HG03558 (cell line): ENCODE measurements around the gene UBC.
"Not testable (repeated sequence)": the region's sequence is repeated elsewhere in the genome, so short reads cannot be mapped to it uniquely, and the experiment has no call there.

Experiments
- ATAC-seq: cut with Tn5 transposase; IDR thresholded peaks from one replicate; pipeline ENCODE4 v1.9.1; 2021; ENCODE audit warnings: moderate number of reproducible peaks; ENCODE audit not compliant: unreplicated experiment; ENCODE audit errors: extremely low read depth

UBC gene

GRCh38 chr12:124916374-124917134 is 2.1 kb upstream of the UBC start:
- ATAC-seq = no peak

GRCh38 chr12:124915239-124916236 is 1.1 kb upstream of the UBC start:
- no peak for ATAC-seq

GRCh38 chr12:124913474-124914391 is 717 bp downstream of the UBC start:
- no peak for ATAC-seq

GRCh38 chr12:124912529-124913287 is 1.7 kb downstream of the UBC start:
- not testable (repeated sequence) for ATAC-seq

- ATAC-seq = not testable (repeated sequence)
Measured at GRCh38 chr12:124911521-124911920, 2.9 kb downstream of the UBC start.

- ATAC-seq = no peak
Measured at GRCh38 chr12:124910561-124911478, 3.6 kb downstream of the UBC start.

GRCh38 chr12:124909831-124910560 is 4.5 kb downstream of the UBC start:
- ATAC-seq = no peak

GRCh38 chr12:124906606-124907261 is 7.7 kb downstream of the UBC start:
- peak; percentile 49 for ATAC-seq

GRCh38 chr12:124904306-124905098 is 9.9 kb downstream of the UBC start:
- no peak for ATAC-seq

- ATAC-seq = no peak
Measured at GRCh38 chr12:124902916-124903315, 11.5 kb downstream of the UBC start.

- ATAC-seq = no peak
Measured at GRCh38 chr12:124901003-124901402, 13.4 kb downstream of the UBC start.

GRCh38 chr12:124900345-124900795 is 14.1 kb downstream of the UBC start:
- not testable (repeated sequence) for ATAC-seq

- no peak for ATAC-seq
Measured at GRCh38 chr12:124898923-124899294, 15.5 kb downstream of the UBC start.

- ATAC-seq = no peak
Measured at GRCh38 chr12:124898200-124898922, 16.1 kb downstream of the UBC start.

- no peak for ATAC-seq
Measured at GRCh38 chr12:124896461-124896860, 18.0 kb downstream of the UBC start.
